Right lobe of liver (tissue), 6 donors: ENCODE results near the gene ADCY9. TPM values are rescaled to one million over a fixed set of nuclear protein-coding genes. Genes with fewer than 3 reads are reported as not detected.

Experiments used
- ATAC-seq, 4 donors: fragments of 200-7000 bp; cut with Tn5 transposase; one replicate each; pipeline ENCODE4 v1.9.1; 2020; ENCODE audit warnings: mild to moderate bottlenecking in 4 of 4, moderate library complexity in 4 of 4
- DNase-seq, 3 donors: peaks; one replicate each; pipeline ENCODE4 v3.0.0-alpha.2; 2020
- H3K27ac ChIP-seq, 3 donors: fragments of 200-600 bp; one replicate each; pipeline ENCODE4 v1.8.0; 2022
- H3K27me3 ChIP-seq, 2 donors: fragments of 200-600 bp; one replicate each; pipeline ENCODE4 v1.8.0; 2022
- H3K36me3 ChIP-seq, 4 donors: fragments of 200-600 bp; sonication (generic) in 1 of 4; one replicate each; pipeline versions ENCODE4 v1.5.1 to v1.8.0; 2017 to 2022; ENCODE audit warnings: control low read depth in 1 of 4
- H3K4me1 ChIP-seq, 4 donors: fragments of 200-600 bp; sonication (generic) in 1 of 4; one replicate each; pipeline versions ENCODE4 v1.5.1 to v1.8.0; 2017 to 2022; ENCODE audit warnings: control low read depth in 1 of 4
- H3K4me3 ChIP-seq, 3 donors: fragments of 200-600 bp; one replicate each; pipeline ENCODE4 v1.8.0; 2022
- H3K9me3 ChIP-seq, 4 donors: fragments of 200-600 bp; sonication (generic) in 1 of 4; one replicate each; pipeline versions ENCODE4 v1.5.1 to v1.8.0; 2017 to 2022; ENCODE audit warnings: control low read depth in 1 of 4
- CTCF ChIP-seq, 4 donors: fragments of 200-600 bp in 3 of 4; fragments of 450-650 bp in 1 of 4; IDR thresholded peaks; one replicate each; pipeline versions ENCODE4 v1.5.1 to v1.8.0; 2016 to 2022; ENCODE audit warnings: antibody characterized with exemption in 4 of 4, mild to moderate bottlenecking in 2 of 4
- POLR2A ChIP-seq: fragments of 450-650 bp; IDR thresholded peaks from one replicate; pipeline ENCODE4 v1.6.1; 2017; ENCODE audit warnings: antibody characterized with exemption, mild to moderate bottlenecking
- WGBS: methylation state at CpG from one replicate; pipeline ENCODE4 v1.1.6; 2018; ENCODE audit warnings: low coverage, low lambda C conversion rate; ENCODE audit not compliant: insufficient coverage; ENCODE audit errors: missing lambda C conversion rate; 5-methylcytosine and 5-hydroxymethylcytosine counted together
- intact Hi-C, 2 donors: fragments of 100-400 bp; cut with DNase I; formaldehyde crosslinking; loops; one replicate each; pipeline versions ENCODE4 v1.11.2 to v1.14.1; 2022
- total RNA-seq, 6 experiments: library from RNA; depleted of rRNA in 2 of 6; stranded (reverse); fragments of >200 nt in 2 of 6; fragmentation: NEBNext Ultra II Directional in 3 of 6; extraction: Animal tissue kit (Norgen Biotek cat#: 25700) in 3 of 6; gene quantifications; one replicate each; pipeline versions ENCODE4 v1.1.0 to v1.2.4, GENCODE V29; 2016 to 2023
- donor health status: DM: no; HTN: yes; CAD: no.
- donor health status: DM: no; HTN: no; CAD: no.
- donor health status: DM: no; HTN: no; CAD: no.
- donor health status: DM: no; HTN: yes; CAD: no.
- donor health status: DM: no; HTN: yes; CAD: no.

Gene ADCY9
- total RNA-seq, 6 experiments from 2014 or later, result 17.3 to 41.5 (median 25.6) TPM

- Histone ChIP-seq H3K36me3 (no peaks in the 10 kb centered on the region), H3K4me1 (peaks cover 0 to 20% (median 10%) of the 10 kb centered on the region in 4 donors), H3K27me3 (no peaks in the 10 kb centered on the region), H3K9me3 (no peaks in the 10 kb centered on the region), H3K27ac (no peak overlapping the region), H3K4me3 (no peak overlapping the region)
- DNase-seq, result no peak
- intact Hi-C loops, result no loop called here
- no peak for ATAC-seq
- no peak for TF ChIP-seq CTCF (IDR thresholded peaks at IDR 0.05)
- TF ChIP-seq POLR2A, result no peak
- WGBS, result 89% methylated on average over 5 of the region's 5 CpGs
Measured at GRCh38 chr16:4083347-4083870, 32.8 kb downstream of the ADCY9 start.

GRCh38 chr16:4082474-4083044 is 33.7 kb downstream of the ADCY9 start:
- Histone ChIP-seq H3K27me3 (no peaks in the 10 kb centered on the region), H3K4me1 (peaks cover 0 to 13% (median 6%) of the 10 kb centered on the region in 4 donors), H3K27ac (no peak overlapping the region), H3K4me3 (no peak overlapping the region), H3K36me3 (no peaks in the 10 kb centered on the region), H3K9me3 (no peaks in the 10 kb centered on the region)
- DNase-seq, result no peak
- no peak for TF ChIP-seq CTCF (IDR thresholded peaks at IDR 0.05)
- no peak for TF ChIP-seq POLR2A
- 90% methylated on average over 5 of the region's 15 CpGs for WGBS
- intact Hi-C loops, result no loop called here
- ATAC-seq, result no peak

GRCh38 chr16:4081521-4082021 is 34.7 kb downstream of the ADCY9 start:
- no peak overlapping the region for H3K27ac ChIP-seq
- peak in 1 of 3 donors; percentile 29 for DNase-seq
- H3K4me3 ChIP-seq, result no peak overlapping the region
- TF ChIP-seq POLR2A, result no peak
- TF ChIP-seq CTCF (IDR thresholded peaks at IDR 0.05), result no peak
- H3K27me3 ChIP-seq, result no peaks in the 10 kb centered on the region
- ATAC-seq, result no peak
- WGBS, result 77% methylated on average over 13 of the region's 13 CpGs
- no peaks in the 10 kb centered on the region for H3K36me3 ChIP-seq
- H3K4me1 ChIP-seq, result peaks cover 0 to 7% (median 3%) of the 10 kb centered on the region in 4 donors
- no peaks in the 10 kb centered on the region for H3K9me3 ChIP-seq
- intact Hi-C loops, result no loop called here

GRCh38 chr16:4081047-4081446 is 35.2 kb downstream of the ADCY9 start:
- intact Hi-C loops, result no loop called here
- ATAC-seq (peak; percentile 40 to 74 (median 62)), DNase-seq (peak in 1 of 3 donors; percentile 18)
- WGBS, result 31% methylated on average over 9 of the region's 10 CpGs
- TF ChIP-seq POLR2A, result no peak
- TF ChIP-seq CTCF (IDR thresholded peaks at IDR 0.05), result no peak
- Histone ChIP-seq H3K4me1 (peaks cover 0 to 7% (median 3%) of the 10 kb centered on the region in 4 donors), H3K9me3 (no peaks in the 10 kb centered on the region), H3K27me3 (no peaks in the 10 kb centered on the region), H3K36me3 (no peaks in the 10 kb centered on the region), H3K4me3 (no peak overlapping the region), H3K27ac (no peak overlapping the region)
